Measurements from ENCODE around the gene THSD4. TPM values are rescaled to one million over a fixed set of nuclear protein-coding genes. Genes with fewer than 3 reads are reported as not detected.

THSD4 gene
- total and polyA plus RNA-seq, 2 of the 4 experiments (the other 2 are of a cell fraction): 25.5 to 31.1 TPM

GRCh38 chr15:71131601-71132362, 16.5 kb downstream of the THSD4 start:
- Histone ChIP-seq H4K8ac (ENCODE audit: low read depth in 2 of 2, low read length in 2 of 2) (peak overlapping the region in 1 of 2 experiments; percentile 65; a peak in 2 of 4 replicates), H2AFZ (replicated peaks; ENCODE audit: low read length, poor library complexity) (no peak overlapping the region), H2BK15ac (ENCODE audit: low read depth, low read length) (no peak overlapping the region), H2BK5ac (ENCODE audit: low read depth, low read length, poor library complexity, severe bottlenecking) (peak overlapping the region; percentile 47), H3K9me1 (ENCODE audit: insufficient read depth, low read length) (peaks cover 36% of the 10 kb centered on the region), H3K79me1 (ENCODE audit: low read depth in 1 of 2, low read length in 2 of 2) (peaks cover 25 to 69% of the 10 kb centered on the region in 2 experiments), H3K27ac (ENCODE audit: insufficient read depth, low read length) (no peak overlapping the region), H3K4me2 (ENCODE audit: low read depth, low read length) (no peak overlapping the region), H4K20me1 (ENCODE audit: insufficient read depth, low read length) (peaks cover 11% of the 10 kb centered on the region; the same call in 1 of the 2 replicates), H3K23ac (ENCODE audit: low read depth, low read length) (peak overlapping the region; percentile 1; the same call in 1 of the 2 replicates), H3K56ac (ENCODE audit: extremely low read depth, insufficient read depth, low read length) (no peak overlapping the region), H3K9ac (ENCODE audit: low read depth, low read length) (no peak overlapping the region), H3K27me3 (ENCODE audit: control insufficient read depth, insufficient read depth, low read length) (no peaks in the 10 kb centered on the region), H3K9me3 (ENCODE audit: control insufficient read depth, insufficient read depth, low read length) (no peaks in the 10 kb centered on the region), H4K91ac (ENCODE audit: insufficient read depth, low read depth, low read length) (no peak overlapping the region), H3K4me3 (ENCODE audit: insufficient read depth, low read depth, low read length) (no peak overlapping the region), H2AK5ac (ENCODE audit: low read depth, low read length) (peak overlapping the region; percentile 6; the same call in 1 of the 2 replicates), H2AK9ac (replicated peaks; ENCODE audit: low read depth, low read length, poor library complexity) (peak overlapping the region; percentile 6), H3K36me3 (ENCODE audit: control insufficient read depth, insufficient read depth, low read length) (no peaks in the 10 kb centered on the region), H3K18ac (ENCODE audit: low read depth, low read length) (no peak overlapping the region), H2BK120ac (ENCODE audit: low read depth, low read length) (peak overlapping the region; percentile 51), H4K5ac (ENCODE audit: low read depth, low read length) (0 out of 2 replicates have a peak overlapping the region, but pooled peaks have one; percentile 7), H2BK20ac (ENCODE audit: low read depth, low read length) (peak overlapping the region; percentile 74), H3K14ac (replicated peaks; ENCODE audit: low read depth, low read length) (no peak overlapping the region; the same call in 1 of the 2 replicates), H3K4ac (ENCODE audit: low read depth, low read length) (peak overlapping the region; percentile 37; the same call in 1 of the 2 replicates), H3K4me1 (ENCODE audit: control insufficient read depth, insufficient read depth, low read length) (peaks cover 14% of the 10 kb centered on the region)
- no peak for DNase-seq
- ChIA-PET POLR2A (ENCODE audit: unreplicated experiment) (no interaction called here), CTCF (no interaction called here)
- no peak for ATAC-seq (ENCODE audit: low read depth)
- dilution Hi-C loops (cut with HindIII; ENCODE audit: low sequenced_read_pairs, unreplicated experiment) (no loop called here), in situ Hi-C loops (cut with MboI; ENCODE audit: low sequenced_read_pairs) (no loop called here), intact Hi-C loops (cut with micrococcal nuclease) (no loop called here)
- no CpG with 5 or more reads among the region's 5 CpGs for WGBS, 2 experiments (ENCODE audit: extremely low coverage in 2 of 2, insufficient read length in 1 of 2)
- BruUV-seq (replicated peaks): no TSS peak
- TF ChIP-seq RFX5 (IDR thresholded peaks at IDR 0.05; ENCODE audit: low read depth, low read length): no peak
- TF ChIP-seq BHLHE40 (IDR thresholded peaks at IDR 0.05; ENCODE audit: low read depth, low read length): no peak
- TF ChIP-seq MAFK (IDR thresholded peaks at IDR 0.05; ENCODE audit: low read depth, low read length): no peak
- TF ChIP-seq CEBPB (IDR thresholded peaks at IDR 0.05; ENCODE audit: low read depth, low read length): no peak
- no peak for TF ChIP-seq FOS (IDR thresholded peaks at IDR 0.05; ENCODE audit: low read depth, low read length)
- TF ChIP-seq USF2 (IDR thresholded peaks at IDR 0.05; ENCODE audit: low read depth, low read length): no peak
- TF ChIP-seq POLR2A (IDR thresholded peaks at IDR 0.05; ENCODE audit: low read depth, low read length): no peak
- TF ChIP-seq MAZ (IDR thresholded peaks at IDR 0.05; ENCODE audit: borderline replicate concordance, low read depth, low read length): no peak
- TF ChIP-seq ELK1 (IDR thresholded peaks at IDR 0.05; ENCODE audit: borderline replicate concordance, low read depth, low read length): no peak
- TF ChIP-seq CTCF (conservative IDR thresholded peaks at IDR 0.05; ENCODE audit: low read depth, low read length): no peak
- no peak for TF ChIP-seq MXI1 (IDR thresholded peaks at IDR 0.05; ENCODE audit: borderline replicate concordance, low read depth, low read length)
- no peak for TF ChIP-seq SMC3 (IDR thresholded peaks at IDR 0.05; ENCODE audit: low read depth, low read length)
- no peak for TF ChIP-seq RCOR1 (IDR thresholded peaks at IDR 0.05; ENCODE audit: insufficient replicate concordance, low read length)
- no peak for TF ChIP-seq RAD21 (IDR thresholded peaks at IDR 0.05; ENCODE audit: low read length)
- no peak for TF ChIP-seq CHD1 (IDR thresholded peaks at IDR 0.05; ENCODE audit: low read depth, low read length)

Data from IMR-90 (cell line).